GM18873 (cell line): ENCODE results near the gene PRDX2.
"Not testable (repeated sequence)": the region's sequence is repeated elsewhere in the genome, so short reads cannot be mapped to it uniquely, and the experiment has no call there.

Source experiments
- ATAC-seq: cut with Tn5 transposase; IDR thresholded peaks from one replicate; pipeline ENCODE4 v1.9.1; 2021; ENCODE audit warnings: mild to moderate bottlenecking, moderate library complexity, moderate number of reproducible peaks; ENCODE audit not compliant: unreplicated experiment, low FRiP score

Gene PRDX2

GRCh38 chr19:12801466-12802266, at the start of gene PRDX2, which contains the start of gene THSD8:
Gene PRDX2, minus strand, starts transcription at chr19:12801800. Its CDS starts 539 bp downstream, at chr19:12801261.
Gene THSD8, plus strand, starts transcription at chr19:12802069. Its CDS starts 3 bp downstream, at chr19:12802072.
- no peak for ATAC-seq

GRCh38 chr19:12847159-12848139, 45.8 kb upstream of the PRDX2 start:
- ATAC-seq = no peak

- not testable (repeated sequence) for ATAC-seq
Measured at GRCh38 chr19:12846613-12847012, 45.0 kb upstream of the PRDX2 start.

GRCh38 chr19:12843999-12844732, 42.6 kb upstream of the PRDX2 start:
- no peak for ATAC-seq

DNA sequence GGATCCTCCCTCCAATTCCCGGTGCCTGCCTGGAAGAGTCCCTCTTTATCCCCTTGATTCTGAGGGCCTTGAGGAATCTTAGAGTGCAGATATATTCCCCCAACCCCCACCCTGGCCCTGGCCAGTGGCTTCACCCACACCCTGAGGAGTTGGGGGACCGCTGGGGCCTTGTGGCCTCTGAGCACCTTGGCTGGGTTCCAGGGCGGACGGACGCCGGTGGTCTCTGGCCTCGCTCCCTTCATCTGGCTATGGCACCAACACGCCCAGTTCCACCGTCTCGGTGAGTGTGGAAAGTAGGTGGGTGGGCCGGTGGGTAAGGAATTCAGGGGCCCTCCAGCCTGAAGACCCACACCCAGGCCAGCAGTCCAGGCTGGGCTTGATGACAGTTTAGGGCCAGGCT, 41.7 kb upstream of the PRDX2 start:
- no peak for ATAC-seq

DNA sequence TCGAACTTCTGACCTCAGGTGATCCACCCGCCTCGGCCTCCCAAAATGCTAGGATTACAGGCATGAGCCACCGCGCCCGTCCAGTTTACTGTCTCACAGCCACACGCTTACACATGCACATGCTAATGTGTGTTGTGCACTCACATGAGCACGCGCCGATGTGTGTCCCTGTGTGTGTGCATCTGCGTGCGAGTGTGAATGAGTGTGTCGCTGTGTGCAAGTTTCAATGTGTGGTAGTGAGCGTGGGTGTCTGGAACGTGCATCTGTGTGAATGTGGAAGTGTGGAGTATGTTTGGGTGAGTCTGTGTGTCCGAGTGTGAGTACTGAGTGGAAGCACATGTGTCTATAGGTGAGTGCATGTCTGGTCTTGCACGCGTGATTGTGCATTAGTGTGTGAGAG, 40.9 kb upstream of the PRDX2 start:
- ATAC-seq = no peak

GRCh38 chr19:12841094-12841493, 39.5 kb upstream of the PRDX2 start:
- ATAC-seq = no peak

- ATAC-seq = no peak
Measured at GRCh38 chr19:12840091-12841079, 38.8 kb upstream of the PRDX2 start.

GRCh38 chr19:12838886-12839756, 37.5 kb upstream of the PRDX2 start:
- no peak for ATAC-seq

DNA sequence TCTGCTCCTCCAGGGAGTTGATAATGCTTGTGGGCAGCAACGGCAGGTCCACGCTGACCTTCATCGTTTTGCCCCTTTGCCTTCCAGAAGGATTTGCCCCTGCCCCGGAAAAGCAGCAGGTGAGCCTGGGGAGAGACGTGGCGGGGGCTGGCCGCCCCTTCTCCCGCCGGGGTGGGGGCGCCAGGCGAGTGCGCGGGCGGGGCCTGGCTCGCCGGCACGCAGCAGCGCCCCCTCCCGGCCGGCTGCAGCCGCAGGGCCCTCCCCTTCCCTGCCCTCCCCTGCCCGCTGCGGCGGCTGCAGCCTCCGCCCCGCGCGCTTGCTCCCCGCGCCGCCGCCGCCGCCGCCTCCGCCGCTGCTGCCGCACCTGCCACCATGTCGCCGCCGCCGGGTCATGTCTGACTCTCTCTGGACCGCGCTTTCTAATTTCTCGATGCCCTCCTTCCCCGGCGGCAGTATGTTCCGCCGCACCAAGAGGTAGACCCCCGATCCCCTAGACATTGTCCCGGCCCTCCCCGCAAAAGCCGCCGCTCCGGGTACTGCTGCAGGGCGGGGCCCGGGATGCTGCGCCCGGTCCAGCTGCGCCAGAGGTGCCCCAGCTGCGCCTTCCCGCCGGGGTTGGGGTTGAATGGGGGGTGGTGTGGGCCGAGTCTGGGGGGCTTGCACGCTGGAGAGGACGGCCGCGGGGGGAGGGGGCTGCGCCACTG, 36.7 kb upstream of the PRDX2 start, which contains the start of gene MAST1:
Gene MAST1, plus strand, starts transcription at position 334 of the 704 bp plus-strand sequence. Its CDS starts 58 bp downstream, at position 392.
- ATAC-seq = no peak

GRCh38 chr19:12837225-12837624, 35.6 kb upstream of the PRDX2 start:
- ATAC-seq = no peak

DNA sequence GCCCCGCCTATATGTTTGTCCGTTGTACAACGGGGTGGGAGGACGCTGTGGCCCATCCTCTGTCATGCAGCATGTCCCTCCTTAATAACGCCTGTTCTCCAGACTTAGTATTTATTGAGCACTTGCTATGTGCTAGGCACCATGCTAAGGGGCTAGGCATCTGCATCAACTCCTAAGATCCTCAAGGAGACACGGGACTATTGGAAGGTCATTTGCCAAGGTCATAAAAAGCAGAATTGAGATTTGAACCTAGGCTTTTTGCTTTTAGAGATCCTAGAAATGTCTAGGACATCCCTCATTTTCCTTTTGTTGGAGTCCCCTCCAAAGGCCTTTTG, 34.9 kb upstream of the PRDX2 start:
- ATAC-seq = no peak

GRCh38 chr19:12834976-12835757, 33.6 kb upstream of the PRDX2 start:
- no peak for ATAC-seq

- ATAC-seq = no peak
Measured at GRCh38 chr19:12834566-12834943, 33.0 kb upstream of the PRDX2 start, which contains the start of gene RTBDN. Gene RTBDN, minus strand, starts transcription at chr19:12834579. Its CDS starts 4,600 bp downstream, at chr19:12829979.

DNA sequence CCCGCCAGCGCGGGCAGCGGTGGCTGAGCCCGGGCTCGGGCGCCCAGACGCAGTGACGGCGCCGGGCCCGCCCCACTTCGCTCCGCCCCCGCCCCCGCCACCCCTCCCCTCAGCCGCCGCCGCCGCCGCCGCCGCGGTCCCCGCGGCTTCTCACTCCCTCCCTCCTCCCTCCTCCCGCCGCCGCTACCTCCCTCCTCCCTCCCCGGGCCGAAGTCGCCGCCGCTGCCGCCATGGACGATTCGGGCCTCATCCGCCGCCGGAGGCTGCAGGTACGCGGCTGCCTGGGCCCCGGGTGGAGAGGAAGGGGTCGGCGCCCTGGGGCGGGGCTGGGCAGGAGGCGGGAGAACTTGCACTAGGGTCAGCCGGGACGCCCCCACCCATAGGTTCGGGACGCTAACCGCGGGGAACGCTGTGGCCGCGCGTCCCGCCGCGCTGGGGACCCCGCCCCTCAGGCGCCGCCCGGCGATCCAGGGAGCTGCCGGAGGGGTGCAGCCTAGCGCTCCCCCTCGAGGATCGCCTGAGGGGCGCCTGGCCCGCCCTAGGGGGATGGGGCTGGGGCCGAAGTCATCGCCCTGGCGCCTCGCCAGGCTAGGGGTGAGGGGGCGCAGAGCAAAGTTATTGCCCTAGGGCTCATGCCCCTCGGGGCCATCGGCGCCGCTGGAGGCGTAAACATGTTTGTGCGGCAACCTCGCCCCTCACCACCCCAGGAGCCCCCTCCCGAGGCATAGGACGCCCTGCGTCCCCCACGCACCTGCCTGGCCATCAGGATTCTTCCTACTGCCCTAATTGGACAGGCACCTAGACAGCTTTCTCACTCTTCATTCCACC, 32.4 kb upstream of the PRDX2 start:
- ATAC-seq = no peak

- no peak for ATAC-seq
Measured at GRCh38 chr19:12833418-12833737, 31.8 kb upstream of the PRDX2 start.
